PFSK-1 (cell line): ENCODE results near the gene MLIP.

Source experiments
- REST ChIP-seq, 2 experiments: IDR thresholded peaks; 2 replicates each; pipeline versions ENCODE4 v1.6.1 to v1.8.0; 2011 to 2012; ENCODE audit warnings: low read depth in 2 of 2, low read length in 2 of 2, control low read depth in 1 of 2, inconsistent platforms in 1 of 2, mild to moderate bottlenecking in 1 of 2, moderate library complexity in 1 of 2; ENCODE audit not compliant: insufficient read depth in 1 of 2
- TAF1 ChIP-seq: IDR thresholded peaks from 2 replicates; pipeline ENCODE4 v1.6.1; 2012; ENCODE audit warnings: low read length, control low read depth, borderline replicate concordance; ENCODE audit not compliant: insufficient read depth

DNA sequence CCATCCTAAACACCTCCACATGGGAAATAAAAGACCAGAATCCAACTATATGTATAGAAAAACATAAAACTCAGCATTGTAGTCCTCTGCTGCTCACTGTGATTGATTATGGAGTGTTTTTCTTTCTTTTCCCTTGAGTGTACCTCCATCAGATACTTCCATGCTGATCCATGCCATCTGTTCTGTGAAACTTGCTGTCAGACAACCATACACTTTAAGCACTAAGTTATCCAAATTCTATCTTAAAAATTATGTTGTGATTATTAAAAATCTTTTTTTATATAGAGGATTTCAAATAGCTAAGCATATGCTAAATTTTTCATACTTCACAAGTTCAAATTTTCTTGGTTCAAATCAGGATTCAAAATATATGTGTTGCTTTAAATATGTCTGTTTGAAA lies 105.1 kb downstream of the MLIP start:
- TF ChIP-seq TAF1: no peak
- no peak for TF ChIP-seq REST (IDR thresholded peaks at IDR 0.05; ENCODE audit: insufficient read depth in 1 of 2, low read depth in 2 of 2, low read length in 2 of 2)
